A549 (cell line): ENCODE results near the gene CPZ. TPM values are rescaled to one million over a fixed set of nuclear protein-coding genes. Genes with fewer than 3 reads are reported as not detected.

Experiments
- ATAC-seq, 2 experiments: fragments of 200-7000 bp in 1 of 2; fragments of >200 bp in 1 of 2; cut with Nextera tagmentation in 1 of 2; cut with Tn5 transposase in 1 of 2; 3 replicates each; pipeline versions ENCODE4 v1.8.0 to v1.9.1; 2018 to 2020; ENCODE audit warnings: mild to moderate bottlenecking in 1 of 2, moderate library complexity in 1 of 2
- CTCF ChIA-PET: fragments of 300-600 bp; sonication (Branson Sonifier 250); formaldehyde crosslinking; extraction: SDS; loops from one replicate; lab custom pipeline; 2021; ENCODE audit warnings: antibody characterized with exemption, inconsistent platforms; lab: Yijun Ruan, JAX
- POLR2A ChIA-PET: fragments of 350-600 bp; formaldehyde crosslinking; extraction: SDS; loops from one replicate; lab custom pipeline; 2021; ENCODE audit warnings: antibody characterized with exemption, inconsistent platforms; lab: Yijun Ruan, JAX
- DNase-seq, 2 experiments: peaks; one replicate each; pipeline versions ENCODE4 v3.0.0 to v3.0.0-alpha.2; 2011 to 2016; ENCODE audit warnings: low read depth in 1 of 2, low spot score in 1 of 2
- FAIRE-seq: peaks from 2 replicates; lab custom pipeline; 2011; peaks lifted over from hg19 to GRCh38; lab: Jason Lieb, UNC
- H3K27ac ChIP-seq, 2 experiments: fragments of >200 bp; sonication (Bioruptor Twin); formaldehyde crosslinking; 3 replicates each; pipeline ENCODE4 v1.5.1; 2016 to 2017
- H3K4me1 ChIP-seq: fragments of >200 bp; sonication (Bioruptor Twin); formaldehyde crosslinking; 3 replicates; pipeline ENCODE4 v1.6.1; 2016
- H3K4me2 ChIP-seq: fragments of >200 bp; sonication (Bioruptor Twin); formaldehyde crosslinking; 3 replicates; pipeline ENCODE4 v1.6.1; 2016
- H3K4me3 ChIP-seq: fragments of >200 bp; sonication (Bioruptor Twin); formaldehyde crosslinking; 3 replicates; pipeline ENCODE4 v1.5.1; 2016
- H3K9me3 ChIP-seq: fragments of >200 bp; sonication (Bioruptor Twin); formaldehyde crosslinking; 3 replicates; pipeline ENCODE4 v1.6.1; 2016
- BHLHE40 ChIP-seq: IDR thresholded peaks from 2 replicates; pipeline ENCODE4 v1.6.1; 2012; ENCODE audit warnings: low read depth, low read length, inconsistent platforms
- CBX8 ChIP-seq: fragments of 200-600 bp; sonication (generic); IDR thresholded peaks from 2 replicates; pipeline ENCODE4 v1.6.1; 2016
- CHD2 ChIP-seq: fragments of 150-350 bp; IDR thresholded peaks from 2 replicates; pipeline ENCODE4 v1.6.1; 2014; ENCODE audit warnings: low read length; ENCODE audit not compliant: partially characterized antibody
- CTCF ChIP-seq: fragments of >200 bp; sonication (Bioruptor Twin); formaldehyde crosslinking; IDR thresholded peaks from 3 replicates; pipeline ENCODE4 v1.5.1; 2016
- E2F6 ChIP-seq: IDR thresholded peaks from 2 replicates; pipeline ENCODE4 v1.6.1; 2012; ENCODE audit warnings: low read depth, borderline replicate concordance
- EHF ChIP-seq: fragments of 250-450 bp; sonication (Bioruptor Pico); IDR thresholded peaks from 2 replicates; pipeline ENCODE4 v1.5.0; 2020; ENCODE audit warnings: mild to moderate bottlenecking
- ESRRA ChIP-seq: fragments of 150-350 bp; IDR thresholded peaks from 2 replicates; pipeline ENCODE4 v1.6.1; 2014; ENCODE audit warnings: mild to moderate bottlenecking, low read length, borderline replicate concordance
- GATA3 ChIP-seq: IDR thresholded peaks from 2 replicates; pipeline ENCODE4 v1.6.1; 2012; ENCODE audit warnings: borderline replicate concordance
- HDAC2 ChIP-seq: fragments of 200-600 bp; sonication (generic); IDR thresholded peaks from 2 replicates; pipeline ENCODE4 v1.6.1; 2016
- HEYL ChIP-seq: fragments of 250-450 bp; sonication (Bioruptor Pico); IDR thresholded peaks from 2 replicates; pipeline ENCODE4 v1.8.0; 2021; ENCODE audit warnings: mild to moderate bottlenecking, moderate library complexity
- HMGXB4 ChIP-seq: fragments of 250-450 bp; sonication (Bioruptor Pico); IDR thresholded peaks from 2 replicates; pipeline ENCODE4 v1.5.0; 2021; ENCODE audit warnings: mild to moderate bottlenecking, moderate library complexity, borderline replicate concordance
- HOXA7 ChIP-seq: fragments of 250-450 bp; sonication (Bioruptor Pico); IDR thresholded peaks from 2 replicates; pipeline ENCODE4 v1.5.0; 2020; ENCODE audit warnings: mild to moderate bottlenecking, moderate library complexity
- NPAS2 ChIP-seq: fragments of 250-450 bp; sonication (Bioruptor Pico); IDR thresholded peaks from 2 replicates; pipeline ENCODE4 v1.8.0; 2022; ENCODE audit warnings: mild to moderate bottlenecking, moderate library complexity, borderline replicate concordance
- NR3C1 ChIP-seq: fragments of >200 bp; sonication (Bioruptor Twin); formaldehyde crosslinking; IDR thresholded peaks from 3 replicates; pipeline ENCODE4 v1.6.1; 2017
- PHF8 ChIP-seq: fragments of 200-600 bp; sonication (generic); IDR thresholded peaks from 2 replicates; pipeline ENCODE4 v1.6.1; 2016; ENCODE audit warnings: low read depth, mild to moderate bottlenecking, antibody characterized with exemption, moderate library complexity, borderline replicate concordance
- POLR2A ChIP-seq: IDR thresholded peaks from 2 replicates; pipeline ENCODE4 v1.6.1; 2012; ENCODE audit warnings: mild to moderate bottlenecking, low read length
- POLR2AphosphoS2 ChIP-seq: conservative IDR thresholded peaks from 2 replicates; pipeline ENCODE4 v1.6.1; 2012; ENCODE audit warnings: low read length, improper control_type of control experiment, inconsistent platforms
- RAD21 ChIP-seq, 2 experiments: fragments of >200 bp in 1 of 2; sonication (Bioruptor Twin) in 1 of 2; formaldehyde crosslinking in 1 of 2; IDR thresholded peaks in 1 of 2; conservative IDR thresholded peaks in 1 of 2; 2 replicates in 1 of 2; 3 replicates in 1 of 2; pipeline ENCODE4 v1.6.1; 2012 to 2018; ENCODE audit warnings: inconsistent platforms in 1 of 2
- RCOR1 ChIP-seq: fragments of 150-350 bp; IDR thresholded peaks from 2 replicates; pipeline ENCODE4 v1.6.1; 2014; ENCODE audit warnings: antibody characterized with exemption, low read length, low read depth
- SREBF2 ChIP-seq: fragments of 450-650 bp; IDR thresholded peaks from 2 replicates; pipeline ENCODE4 v1.6.1; 2014; ENCODE audit warnings: mild to moderate bottlenecking, moderate library complexity
- ZFP36 ChIP-seq: fragments of 450-650 bp; IDR thresholded peaks from 2 replicates; pipeline ENCODE4 v1.6.1; 2014; ENCODE audit warnings: borderline replicate concordance; ENCODE audit not compliant: partially characterized antibody
- ZNF302 ChIP-seq: fragments of 250-450 bp; sonication (Bioruptor Pico); IDR thresholded peaks from 2 replicates; pipeline ENCODE4 v1.9.0; 2021; ENCODE audit warnings: inconsistent platforms, mild to moderate bottlenecking, moderate library complexity
- WGBS: methylation state at CpG from one replicate; pipeline ENCODE4 v1.1.6; 2017; ENCODE audit errors: missing lambda C conversion rate; 5-methylcytosine and 5-hydroxymethylcytosine counted together
- polyA plus RNA-seq, 4 experiments: library from polyadenylated mRNA; depleted of rRNA in 3 of 4; stranded (reverse); fragments of >200 nt; fragmentation: RNase III in 1 of 4; extraction: RNeasy Plus Mini Kit Qiagen cat#74134 plus additional on column Dnase treatment in 1 of 4; gene quantifications; 2 replicates in 3 of 4; 3 replicates in 1 of 4; pipeline ENCODE4 v1.2.3, GENCODE V29; 2011 to 2017
- TF ChIP-seq, protein P1 (sequence below): fragments of 200-600 bp; sonication (generic); IDR thresholded peaks from 2 replicates; pipeline ENCODE4 v1.6.1; 2016; ENCODE audit warnings: antibody characterized with exemption, mild to moderate bottlenecking, moderate library complexity

CPZ gene
- polyA plus RNA-seq, 2 of the 4 experiments (the other 2 are of a cell fraction): 0.09 to 0.21 TPM

DNA sequence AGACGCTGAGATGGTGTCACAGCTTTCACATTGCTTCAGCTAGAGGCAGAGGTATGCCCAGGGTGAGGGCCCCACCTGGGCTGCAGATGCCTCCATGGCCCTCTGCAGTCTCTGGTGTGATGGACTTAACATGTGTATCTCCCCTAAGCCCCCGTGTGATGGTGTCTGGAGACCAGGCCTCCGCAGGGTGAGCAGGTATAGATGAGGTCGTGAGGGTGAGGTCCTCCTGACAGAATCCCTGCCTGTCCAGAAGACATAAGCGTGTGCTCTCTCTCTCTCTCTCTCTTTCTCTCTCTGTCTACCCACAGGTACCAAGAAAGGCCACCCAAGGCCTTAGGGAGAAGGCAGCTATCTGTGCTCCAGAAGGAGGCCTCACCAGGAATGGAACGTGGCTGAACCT is 50.9 kb downstream of the CPZ start:
- WGBS: 31% methylated on average over 6 of the region's 6 CpGs
- CTCF ChIA-PET: interaction anchor here (0.6 kb wide), 1 partner anchor 1480 kb away, joined by 3 read pairs; no protein-coding TSS in a partner anchor

DNA sequence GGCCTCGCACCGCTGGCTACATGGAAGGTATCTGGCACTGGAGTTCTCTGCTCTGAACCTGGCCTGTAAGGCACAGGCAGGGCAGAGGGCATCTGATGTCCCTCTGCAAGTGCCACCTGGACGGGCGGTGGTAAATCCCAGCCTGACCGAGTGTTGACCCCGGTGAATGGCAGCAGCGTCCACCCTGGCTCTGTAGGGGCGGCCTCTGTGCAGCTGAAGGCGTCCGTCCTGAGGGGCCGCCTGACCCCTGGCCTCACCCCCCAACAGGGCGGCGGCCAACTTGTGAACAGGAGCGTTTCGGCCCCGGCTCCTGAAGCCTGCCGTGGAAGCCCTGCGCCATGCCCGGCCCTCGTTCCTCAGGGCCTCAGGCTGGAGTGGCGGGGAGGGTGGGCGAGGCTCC is 51.4 kb downstream of the CPZ start:
- CTCF ChIA-PET: no interaction called here
- FAIRE-seq: no peak
- WGBS: 90% methylated on average over 2 of the region's 22 CpGs

More for the DNA sequence above, 50.9 kb downstream of the CPZ start:
- no peak for FAIRE-seq
- no peak for TF ChIP-seq POLR2A
- no peak for TF ChIP-seq E2F6
- Histone ChIP-seq H3K4me2 (no peak overlapping the region), H3K27ac (no peak overlapping the region), H3K4me3 (no peak overlapping the region), H3K4me1 (no peaks in the 10 kb centered on the region), H3K9me3 (no peaks in the 10 kb centered on the region)
- no peak for ATAC-seq
- POLR2A ChIA-PET: no interaction called here
- DNase-seq: no peak

GRCh38 chr4:8644461-8644891 is 51.9 kb downstream of the CPZ start:
- H3K4me2 ChIP-seq: no peak overlapping the region
- H3K9me3 ChIP-seq: no peaks in the 10 kb centered on the region
- no peak for FAIRE-seq
- POLR2A ChIA-PET: no interaction called here
- CTCF ChIA-PET: no interaction called here
- no peaks in the 10 kb centered on the region for H3K4me1 ChIP-seq
- ATAC-seq: no peak
- no peak overlapping the region for H3K4me3 ChIP-seq
- DNase-seq: no peak
- WGBS: 48% methylated on average over 9 of the region's 9 CpGs
- no peak overlapping the region for H3K27ac ChIP-seq
- TF ChIP-seq HOXA7 (CRISPR knock-in tag): no peak
- TF ChIP-seq SREBF2: no peak
- TF ChIP-seq E2F6: no peak
- no peak for TF ChIP-seq ZNF302 (CRISPR knock-in tag)
- TF ChIP-seq RCOR1: no peak
- no peak for TF ChIP-seq CTCF
- TF ChIP-seq RAD21 (conservative IDR thresholded peaks at IDR 0.05 in 1 of 2, IDR thresholded peaks at IDR 0.05 in 1 of 2): no peak
- no peak for TF ChIP-seq HEYL (CRISPR knock-in tag)
- no peak for TF ChIP-seq EHF (CRISPR knock-in tag)

More for the DNA sequence above, 51.4 kb downstream of the CPZ start:
- TF ChIP-seq PHF8 (no peak), HMGXB4 (CRISPR knock-in tag) (no peak), NR3C1 (no peak), RAD21 (conservative IDR thresholded peaks at IDR 0.05 in 1 of 2, IDR thresholded peaks at IDR 0.05 in 1 of 2) (no peak), E2F6 (no peak), NPAS2 (CRISPR knock-in tag) (no peak), GATA3 (no peak), CHD2 (no peak), EHF (CRISPR knock-in tag) (no peak), ZFP36 (no peak), ESRRA (no peak), HDAC2 (no peak), RCOR1 (no peak), POLR2AphosphoS2 (no peak), BHLHE40 (no peak), CBX8 (no peak)
- TF ChIP-seq, protein P1, sequence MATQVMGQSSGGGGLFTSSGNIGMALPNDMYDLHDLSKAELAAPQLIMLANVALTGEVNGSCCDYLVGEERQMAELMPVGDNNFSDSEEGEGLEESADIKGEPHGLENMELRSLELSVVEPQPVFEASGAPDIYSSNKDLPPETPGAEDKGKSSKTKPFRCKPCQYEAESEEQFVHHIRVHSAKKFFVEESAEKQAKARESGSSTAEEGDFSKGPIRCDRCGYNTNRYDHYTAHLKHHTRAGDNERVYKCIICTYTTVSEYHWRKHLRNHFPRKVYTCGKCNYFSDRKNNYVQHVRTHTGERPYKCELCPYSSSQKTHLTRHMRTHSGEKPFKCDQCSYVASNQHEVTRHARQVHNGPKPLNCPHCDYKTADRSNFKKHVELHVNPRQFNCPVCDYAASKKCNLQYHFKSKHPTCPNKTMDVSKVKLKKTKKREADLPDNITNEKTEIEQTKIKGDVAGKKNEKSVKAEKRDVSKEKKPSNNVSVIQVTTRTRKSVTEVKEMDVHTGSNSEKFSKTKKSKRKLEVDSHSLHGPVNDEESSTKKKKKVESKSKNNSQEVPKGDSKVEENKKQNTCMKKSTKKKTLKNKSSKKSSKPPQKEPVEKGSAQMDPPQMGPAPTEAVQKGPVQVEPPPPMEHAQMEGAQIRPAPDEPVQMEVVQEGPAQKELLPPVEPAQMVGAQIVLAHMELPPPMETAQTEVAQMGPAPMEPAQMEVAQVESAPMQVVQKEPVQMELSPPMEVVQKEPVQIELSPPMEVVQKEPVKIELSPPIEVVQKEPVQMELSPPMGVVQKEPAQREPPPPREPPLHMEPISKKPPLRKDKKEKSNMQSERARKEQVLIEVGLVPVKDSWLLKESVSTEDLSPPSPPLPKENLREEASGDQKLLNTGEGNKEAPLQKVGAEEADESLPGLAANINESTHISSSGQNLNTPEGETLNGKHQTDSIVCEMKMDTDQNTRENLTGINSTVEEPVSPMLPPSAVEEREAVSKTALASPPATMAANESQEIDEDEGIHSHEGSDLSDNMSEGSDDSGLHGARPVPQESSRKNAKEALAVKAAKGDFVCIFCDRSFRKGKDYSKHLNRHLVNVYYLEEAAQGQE: no peak
- TF ChIP-seq, all 56 proteins: peak for 0
- H3K27ac ChIP-seq: no peak overlapping the region
- H3K4me2 ChIP-seq: no peak overlapping the region
- DNase-seq (no peak), ATAC-seq (no peak)
- H3K4me1 ChIP-seq: no peaks in the 10 kb centered on the region
- POLR2A ChIA-PET: no interaction called here
- H3K9me3 ChIP-seq: no peaks in the 10 kb centered on the region
- H3K4me3 ChIP-seq: no peak overlapping the region
